Fibroblast of the aortic adventitia (primary cell): ENCODE data around the gene MRPS26. TPM values are rescaled to one million over a fixed set of nuclear protein-coding genes. Genes with fewer than 3 reads are reported as not detected.
A peak's percentile ranks its signal among the peaks of the same experiment; 100 is the strongest.

Experiments used
- DNase-seq: peaks from one replicate; pipeline ENCODE4 v3.0.0-alpha.2; 2010; ENCODE audit warnings: low read depth
- H3K4me3 ChIP-seq: 2 replicates; pipeline ENCODE4 v1.5.1; 2011; ENCODE audit warnings: low read depth, mild to moderate bottlenecking, control low read depth, low read length, moderate library complexity
- total RNA-seq: library from RNA; depleted of rRNA; stranded (reverse); fragments of >200 nt; gene quantifications from 2 replicates; pipeline ENCODE4 v1.2.3, GENCODE V29; 2012; ENCODE audit warnings: low replicate concordance
- TF ChIP-seq, protein P1 (sequence below): IDR thresholded peaks from 2 replicates; pipeline ENCODE4 v1.5.1; 2011; ENCODE audit warnings: mild to moderate bottlenecking, low read length, control low read depth, inconsistent platforms; ENCODE audit not compliant: insufficient read depth

The MRPS26 gene
- total RNA-seq, result 19.1 and 52.3 TPM in 2 replicates

DNA sequence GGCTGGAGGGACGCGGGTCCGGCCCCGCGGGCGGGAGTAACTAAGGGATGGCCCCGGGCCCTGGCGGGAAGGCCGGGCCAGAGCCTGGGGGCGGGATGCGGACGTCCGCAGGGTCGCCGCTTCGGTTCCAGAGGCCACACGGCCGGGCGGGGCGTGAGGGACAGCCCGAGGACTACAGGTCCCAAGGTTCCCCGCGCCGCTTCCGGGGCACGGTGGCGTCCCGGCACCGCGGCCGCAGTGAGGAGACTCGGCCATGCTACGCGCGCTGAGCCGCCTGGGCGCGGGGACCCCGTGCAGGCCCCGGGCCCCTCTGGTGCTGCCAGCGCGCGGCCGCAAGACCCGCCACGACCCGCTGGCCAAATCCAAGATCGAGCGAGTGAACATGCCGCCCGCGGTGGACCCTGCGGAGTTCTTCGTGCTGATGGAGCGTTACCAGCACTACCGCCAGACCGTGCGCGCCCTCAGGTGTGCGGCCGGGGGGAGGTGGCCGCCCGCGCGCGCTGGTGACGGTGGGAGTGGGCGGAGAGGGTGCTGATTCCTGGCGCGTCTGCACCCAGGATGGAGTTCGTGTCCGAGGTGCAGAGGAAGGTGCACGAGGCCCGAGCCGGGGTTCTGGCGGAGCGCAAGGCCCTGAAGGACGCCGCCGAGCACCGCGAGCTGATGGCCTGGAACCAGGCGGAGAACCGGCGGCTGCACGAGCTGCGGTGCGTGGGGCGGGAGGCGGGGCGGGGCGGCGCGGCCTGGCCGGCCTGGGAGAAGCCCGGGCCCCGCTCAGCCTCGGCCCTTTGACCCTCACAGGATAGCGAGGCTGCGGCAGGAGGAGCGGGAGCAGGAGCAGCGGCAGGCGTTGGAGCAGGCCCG lies at the start of gene MRPS26:
Gene MRPS26, plus strand, starts transcription at position 237 of the 861 bp plus-strand sequence. Its CDS starts 17 bp downstream, at position 254.
- DNase-seq, result peak; percentile 73
- TF ChIP-seq, protein P1, sequence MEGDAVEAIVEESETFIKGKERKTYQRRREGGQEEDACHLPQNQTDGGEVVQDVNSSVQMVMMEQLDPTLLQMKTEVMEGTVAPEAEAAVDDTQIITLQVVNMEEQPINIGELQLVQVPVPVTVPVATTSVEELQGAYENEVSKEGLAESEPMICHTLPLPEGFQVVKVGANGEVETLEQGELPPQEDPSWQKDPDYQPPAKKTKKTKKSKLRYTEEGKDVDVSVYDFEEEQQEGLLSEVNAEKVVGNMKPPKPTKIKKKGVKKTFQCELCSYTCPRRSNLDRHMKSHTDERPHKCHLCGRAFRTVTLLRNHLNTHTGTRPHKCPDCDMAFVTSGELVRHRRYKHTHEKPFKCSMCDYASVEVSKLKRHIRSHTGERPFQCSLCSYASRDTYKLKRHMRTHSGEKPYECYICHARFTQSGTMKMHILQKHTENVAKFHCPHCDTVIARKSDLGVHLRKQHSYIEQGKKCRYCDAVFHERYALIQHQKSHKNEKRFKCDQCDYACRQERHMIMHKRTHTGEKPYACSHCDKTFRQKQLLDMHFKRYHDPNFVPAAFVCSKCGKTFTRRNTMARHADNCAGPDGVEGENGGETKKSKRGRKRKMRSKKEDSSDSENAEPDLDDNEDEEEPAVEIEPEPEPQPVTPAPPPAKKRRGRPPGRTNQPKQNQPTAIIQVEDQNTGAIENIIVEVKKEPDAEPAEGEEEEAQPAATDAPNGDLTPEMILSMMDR, result no peak
- H3K4me3 ChIP-seq, result peak within 1 kb of the TSS; percentile 90

- TF ChIP-seq, protein P1, result no peak
- H3K4me3 ChIP-seq, result no peak overlapping the region
- no peak for DNase-seq
These were observed 47.1 kb upstream of the MRPS26 start for GRCh38 chr20:2998728-2999127.

DNA sequence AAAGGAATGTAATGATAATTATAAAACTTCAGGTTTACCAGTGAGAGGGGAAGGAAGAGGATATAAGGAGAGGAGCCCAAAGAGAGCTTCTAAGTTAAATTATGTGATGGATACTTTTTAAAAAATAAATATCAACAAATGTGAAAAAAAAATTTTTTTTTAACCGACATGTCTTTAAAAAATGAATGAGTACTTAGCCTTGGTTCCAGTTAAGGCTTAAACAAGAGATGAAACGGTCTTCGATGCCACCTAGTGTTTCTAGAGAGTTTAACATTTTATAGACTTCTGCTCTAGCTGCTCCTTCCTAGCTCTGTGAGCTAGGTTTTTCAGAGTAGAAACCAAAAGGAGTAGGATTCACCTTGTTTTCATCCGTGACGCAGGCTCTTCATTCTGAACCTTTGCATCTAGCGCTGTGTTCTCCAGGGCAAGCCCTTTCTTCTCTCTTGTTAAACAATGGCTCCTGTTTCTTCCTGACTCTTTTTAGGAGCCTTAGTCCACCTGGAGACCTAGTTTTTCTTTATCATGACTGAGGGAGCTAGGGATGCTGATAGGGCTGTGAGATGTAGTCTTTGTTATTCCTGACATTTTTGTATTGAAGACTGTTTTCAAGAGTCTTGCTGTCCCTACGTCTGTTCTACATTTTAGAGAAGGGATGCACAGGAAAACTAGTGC lies 44.9 kb upstream of the MRPS26 start:
- H3K4me3 ChIP-seq, result no peak overlapping the region
- TF ChIP-seq, protein P1, result peak; percentile 52
- DNase-seq, result peak; percentile 85

- H3K4me3 ChIP-seq, result no peak overlapping the region
- DNase-seq, result no peak
- TF ChIP-seq, protein P1, result no peak
These were observed 42.4 kb upstream of the MRPS26 start for GRCh38 chr20:3003416-3003815.

DNA sequence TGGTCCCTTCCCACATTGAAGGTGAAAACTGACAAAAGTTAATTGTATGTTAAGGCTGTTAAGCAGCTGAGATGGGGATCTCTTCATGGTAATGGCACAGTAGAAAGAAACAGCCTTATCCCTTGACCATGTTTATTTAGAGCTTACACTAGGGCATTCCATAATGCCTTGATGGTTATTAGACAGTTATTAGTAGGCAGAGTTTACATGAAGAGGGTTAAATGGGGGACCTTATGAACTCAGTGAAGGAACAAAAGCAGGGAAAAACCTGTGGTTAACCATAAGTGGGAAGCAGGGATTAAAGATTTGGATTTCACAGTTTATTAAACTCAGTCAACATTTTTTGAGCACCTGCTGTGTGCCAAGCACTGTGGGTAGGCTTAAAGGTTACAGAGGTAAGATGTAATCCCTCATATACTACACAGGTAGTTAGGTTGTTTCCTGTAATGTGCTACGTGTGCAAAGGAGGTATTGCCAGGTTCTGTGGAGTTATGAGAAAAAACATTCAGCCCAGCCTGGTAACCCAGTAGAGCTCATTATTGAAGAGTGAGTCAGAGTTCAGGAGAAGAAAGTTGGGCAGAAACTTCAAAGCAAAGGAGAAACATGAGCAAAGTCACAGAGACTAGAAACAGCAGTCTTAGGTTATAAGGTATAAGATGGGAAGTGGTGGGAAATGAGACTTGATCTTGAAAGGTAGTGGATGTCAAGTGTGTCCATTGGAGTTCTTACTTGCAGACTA lies 34.7 kb upstream of the MRPS26 start:
- TF ChIP-seq, protein P1, result no peak
- H3K4me3 ChIP-seq, result no peak overlapping the region
- peak; percentile 61 for DNase-seq

DNA sequence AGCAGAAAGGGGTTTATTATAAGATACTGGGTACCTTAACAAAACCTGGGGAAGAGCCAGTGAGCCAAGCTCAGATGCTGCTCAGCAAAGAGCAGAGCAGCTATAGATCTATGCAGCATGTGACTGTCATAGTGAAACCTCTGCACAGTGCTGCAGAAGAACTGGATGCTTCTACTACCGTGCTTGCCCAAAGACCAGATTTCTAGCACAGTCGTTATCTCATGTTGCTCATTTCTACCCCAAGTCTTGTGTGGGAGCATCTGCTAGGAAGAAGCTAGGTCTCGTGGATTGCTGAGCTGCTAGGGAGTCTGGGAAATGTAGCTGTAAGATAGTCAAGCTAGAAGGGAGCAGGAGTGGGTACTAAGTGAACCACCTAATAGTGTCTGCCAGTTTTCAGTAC lies 34.1 kb upstream of the MRPS26 start:
- no peak for DNase-seq
- H3K4me3 ChIP-seq, result no peak overlapping the region
- TF ChIP-seq, protein P1, result no peak
